ENCODE measurements around the gene MUC5AC. TPM values are rescaled to one million over a fixed set of nuclear protein-coding genes. Genes with fewer than 3 reads are reported as not detected.
"Not testable (repeated sequence)": the region's sequence is repeated elsewhere in the genome, so short reads cannot be mapped to it uniquely, and the experiment has no call there.

The MUC5AC gene
- total RNA-seq, 1 experiment from 2014 or later = not detected

DNA sequence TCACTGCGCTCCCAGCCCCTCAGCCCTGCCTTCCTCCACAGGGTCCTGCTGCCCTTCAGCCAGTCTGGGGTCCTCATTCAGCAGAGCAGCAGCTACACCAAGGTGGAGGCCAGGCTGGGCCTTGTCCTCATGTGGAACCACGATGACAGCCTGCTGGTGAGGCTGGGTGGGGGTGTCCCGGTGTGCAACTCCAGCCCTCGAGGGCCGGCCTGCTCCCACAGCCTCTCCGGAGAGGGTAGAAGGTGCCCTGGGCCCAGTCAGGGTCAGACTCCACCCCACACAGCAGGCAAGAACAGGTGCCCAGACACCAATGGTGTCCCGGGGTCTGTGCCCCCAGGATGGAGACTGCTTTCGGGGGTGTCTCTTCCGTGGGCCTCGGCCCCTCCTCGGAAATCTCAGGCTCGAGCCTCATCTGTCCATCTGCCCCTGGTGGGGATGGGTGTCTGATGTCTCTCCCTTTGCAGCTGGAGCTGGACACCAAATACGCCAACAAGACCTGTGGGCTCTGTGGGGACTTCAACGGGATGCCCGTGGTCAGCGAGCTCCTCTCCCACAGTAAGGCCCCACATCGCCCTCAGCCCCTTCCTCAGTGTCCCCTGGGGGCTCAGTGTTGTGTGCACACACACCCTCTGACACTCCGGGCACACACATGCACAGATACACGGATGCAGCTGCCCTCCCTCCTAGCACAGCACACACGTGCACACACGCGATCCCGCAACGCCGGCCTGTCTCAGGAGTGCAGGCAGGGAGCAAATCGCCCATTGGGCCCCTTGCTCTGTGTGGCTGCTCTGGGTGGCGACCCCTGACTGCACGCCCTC, 4.9 kb downstream of the MUC5AC start:
- no peak for DNase-seq (ENCODE audit: low spot score)

DNA sequence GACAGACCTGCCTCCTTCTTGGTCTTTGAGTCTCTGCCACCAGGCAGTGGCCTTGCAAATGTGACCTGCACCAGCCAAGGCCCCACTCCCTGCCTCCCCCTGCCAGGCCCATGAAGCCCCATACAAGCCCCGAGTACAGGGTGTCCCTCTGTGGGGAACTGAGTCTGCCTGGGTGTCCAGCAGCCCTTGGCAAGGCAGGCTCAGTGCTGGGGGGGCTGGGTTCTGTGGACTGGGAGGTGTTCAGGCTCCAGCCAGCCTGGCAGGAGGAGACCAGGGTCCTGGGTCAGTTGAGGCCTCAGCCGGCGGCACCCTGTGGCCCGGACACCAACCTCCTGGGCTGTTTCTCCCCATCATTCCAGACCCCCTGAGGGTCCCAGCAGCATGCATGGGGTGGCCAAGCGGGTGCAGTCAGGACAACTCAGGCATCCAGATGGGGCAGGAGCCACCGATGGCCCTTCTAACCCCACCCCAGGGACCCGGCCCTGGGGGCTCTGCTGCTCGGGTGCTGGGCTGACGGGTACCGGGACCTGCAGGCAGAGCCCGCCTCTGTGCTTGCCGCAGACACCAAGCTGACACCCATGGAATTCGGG, 5.7 kb downstream of the MUC5AC start:
- no peak for DNase-seq (ENCODE audit: low spot score)

DNA sequence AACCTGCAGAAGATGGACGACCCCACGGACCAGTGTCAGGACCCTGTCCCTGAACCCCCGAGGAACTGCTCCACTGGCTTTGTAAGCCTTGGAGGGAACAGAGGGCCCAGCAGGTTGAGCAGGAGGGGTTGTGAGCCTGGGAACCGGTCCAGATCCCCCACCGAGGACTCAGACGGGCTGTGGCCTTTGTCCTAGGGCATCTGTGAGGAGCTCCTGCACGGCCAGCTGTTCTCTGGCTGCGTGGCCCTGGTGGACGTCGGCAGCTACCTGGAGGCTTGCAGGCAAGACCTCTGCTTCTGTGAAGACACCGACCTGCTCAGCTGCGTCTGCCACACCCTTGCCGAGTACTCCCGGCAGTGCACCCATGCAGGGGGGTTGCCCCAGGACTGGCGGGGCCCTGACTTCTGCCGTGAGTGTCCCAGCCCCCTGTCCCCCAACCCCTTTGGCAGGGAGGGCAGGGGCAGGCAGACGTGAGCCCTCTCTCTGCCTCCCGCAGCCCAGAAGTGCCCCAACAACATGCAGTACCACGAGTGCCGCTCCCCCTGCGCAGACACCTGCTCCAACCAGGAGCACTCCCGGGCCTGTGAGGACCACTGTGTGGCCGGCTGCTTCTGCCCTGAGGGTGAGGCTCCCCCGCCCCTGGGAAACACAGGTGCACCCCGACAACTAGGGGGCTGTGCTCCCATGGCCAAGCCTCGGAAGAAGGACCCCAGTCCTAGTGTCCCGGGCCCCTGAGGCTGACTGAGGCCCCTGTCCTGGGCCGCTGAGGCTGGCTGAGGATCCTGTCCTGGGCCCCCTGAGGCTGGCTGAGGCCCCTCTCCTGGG, 6.4 kb downstream of the MUC5AC start:
- DNase-seq (ENCODE audit: low spot score) = no peak

DNA sequence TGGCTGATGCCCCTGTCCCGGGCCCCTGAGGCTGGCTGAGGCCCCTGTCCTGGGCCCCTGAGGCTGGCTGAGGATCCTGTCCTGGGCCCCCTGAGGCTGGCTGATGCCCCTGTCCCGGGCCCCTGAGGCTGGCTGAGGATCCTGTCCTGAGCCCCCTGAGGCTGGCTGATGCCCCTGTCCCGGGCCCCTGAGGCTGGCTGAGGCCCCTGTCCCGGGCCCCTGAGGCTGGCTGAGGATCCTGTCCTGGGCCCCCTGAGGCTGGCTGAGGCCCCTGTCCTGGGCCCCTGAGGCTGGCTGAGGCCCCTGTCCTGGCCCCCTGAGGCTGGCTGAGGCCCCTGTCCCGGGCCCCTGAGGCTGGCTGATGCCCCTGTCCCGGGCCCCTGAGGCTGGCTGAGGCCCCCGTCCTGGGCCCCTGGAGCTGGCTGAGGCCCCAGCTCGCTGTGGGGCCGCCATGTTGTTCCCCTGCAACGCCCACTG, 7.1 kb downstream of the MUC5AC start:
- DNase-seq (ENCODE audit: low spot score) = not testable (repeated sequence)

DNA sequence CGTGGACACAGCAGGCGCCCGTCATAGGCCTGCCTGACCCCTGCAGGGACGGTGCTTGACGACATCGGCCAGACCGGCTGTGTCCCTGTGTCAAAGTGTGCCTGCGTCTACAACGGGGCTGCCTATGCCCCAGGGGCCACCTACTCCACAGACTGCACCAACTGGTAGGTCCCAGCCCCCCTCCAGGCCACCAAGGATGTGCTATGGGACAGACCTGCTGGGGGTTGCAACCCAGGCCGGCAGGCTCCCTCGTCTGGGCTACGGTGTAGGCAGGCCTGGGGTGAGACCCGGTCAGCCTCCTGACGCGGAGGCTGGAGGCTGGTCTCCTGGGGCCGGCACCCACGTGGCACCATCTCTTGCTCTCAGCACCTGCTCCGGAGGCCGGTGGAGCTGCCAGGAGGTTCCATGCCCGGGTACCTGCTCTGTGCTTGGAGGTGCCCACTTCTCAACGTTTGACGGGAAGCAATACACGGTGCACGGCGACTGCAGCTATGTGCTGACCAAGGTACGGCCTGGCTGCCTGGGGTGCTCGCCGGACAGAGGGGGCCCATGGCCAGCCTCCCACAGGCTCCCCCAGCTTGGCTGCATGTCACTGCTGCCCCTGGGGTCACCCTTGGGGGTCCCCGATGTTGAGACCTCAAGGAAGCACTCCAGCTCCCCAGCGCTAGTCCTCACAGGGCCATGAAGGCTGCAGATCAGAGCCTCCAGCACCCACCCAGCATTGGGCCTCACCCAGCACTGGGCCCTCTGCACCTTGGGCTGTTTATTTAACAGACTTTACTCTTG, 7.7 kb downstream of the MUC5AC start:
- no peak for DNase-seq (ENCODE audit: low spot score)

DNA sequence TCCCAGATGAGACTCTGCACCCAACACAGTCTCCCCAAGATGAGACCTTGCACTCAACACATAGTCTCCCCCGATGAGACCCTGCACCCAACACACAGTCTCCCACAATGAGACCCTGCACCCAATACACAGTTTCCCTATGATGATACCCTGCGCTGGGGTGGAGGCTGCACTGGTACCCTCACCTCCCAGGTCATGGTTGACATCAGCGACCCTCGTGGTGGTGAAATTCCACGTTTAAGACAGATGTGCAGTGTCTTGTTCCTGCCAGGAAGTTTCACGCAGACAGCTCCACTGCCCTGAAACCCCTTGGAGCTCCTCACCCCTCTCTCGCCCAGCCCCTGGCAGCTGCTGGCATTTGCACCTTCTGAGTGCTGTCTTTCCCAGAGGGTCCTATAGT, 9.5 kb downstream of the MUC5AC start:
- DNase-seq (ENCODE audit: low spot score) = no peak

DNA sequence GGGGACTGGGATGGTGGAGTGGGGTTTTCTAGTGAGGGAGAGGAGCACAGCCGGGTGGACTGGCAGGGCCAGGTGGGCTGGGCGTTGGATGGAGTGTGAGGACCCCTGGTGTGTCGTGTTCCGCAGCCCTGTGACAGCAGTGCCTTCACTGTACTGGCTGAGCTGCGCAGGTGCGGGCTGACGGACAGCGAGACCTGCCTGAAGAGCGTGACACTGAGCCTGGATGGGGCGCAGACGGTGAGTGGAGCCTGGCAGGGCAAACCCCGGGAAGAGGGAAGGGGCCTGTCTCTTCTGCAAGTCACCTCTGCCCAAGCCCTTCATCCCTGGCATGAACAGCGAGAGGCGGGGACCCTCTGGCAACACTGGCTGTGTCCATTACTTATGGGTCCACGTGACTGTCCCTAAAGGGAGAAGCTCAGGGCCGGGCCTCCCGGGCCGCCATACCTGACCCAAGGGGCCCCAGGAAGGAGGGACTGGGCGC, 10.0 kb downstream of the MUC5AC start:
- DNase-seq (ENCODE audit: low spot score) = no peak

DNA sequence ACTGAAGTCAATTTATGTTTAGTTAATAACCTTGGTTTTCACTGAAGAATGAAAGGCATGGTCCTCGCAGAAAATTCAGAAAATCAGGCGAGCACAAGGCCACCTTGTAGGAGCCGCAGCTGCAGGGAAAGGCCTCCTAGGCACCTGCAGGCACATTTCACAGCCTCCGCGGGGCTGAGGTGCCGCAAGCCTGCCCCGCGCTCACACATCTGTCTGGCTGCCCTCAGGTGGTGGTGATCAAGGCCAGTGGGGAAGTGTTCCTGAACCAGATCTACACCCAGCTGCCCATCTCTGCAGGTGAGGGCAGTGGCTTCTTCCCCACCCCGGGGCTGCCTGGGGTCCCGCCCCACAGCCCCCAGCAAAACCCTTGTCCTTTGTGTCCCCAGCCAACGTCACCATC, 10.5 kb downstream of the MUC5AC start:
- DNase-seq (ENCODE audit: low spot score) = no peak

DNA sequence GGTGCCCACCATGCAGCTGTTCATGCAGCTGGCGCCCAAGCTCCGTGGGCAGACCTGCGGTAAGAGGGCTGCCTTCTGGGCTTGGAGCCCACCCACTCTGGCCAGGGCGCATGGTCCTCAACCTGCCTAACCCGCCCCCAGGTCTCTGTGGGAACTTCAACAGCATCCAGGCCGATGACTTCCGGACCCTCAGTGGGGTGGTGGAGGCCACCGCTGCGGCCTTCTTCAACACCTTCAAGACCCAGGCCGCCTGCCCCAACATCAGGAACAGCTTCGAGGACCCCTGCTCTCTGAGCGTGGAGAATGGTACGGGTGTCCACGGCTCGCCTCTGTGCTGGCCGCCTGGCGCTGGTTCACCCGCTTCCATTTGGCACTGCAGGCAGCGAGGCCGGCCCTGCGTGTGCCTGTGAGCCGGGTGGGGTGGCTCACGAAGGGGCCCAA, 11.0 kb downstream of the MUC5AC start:
- DNase-seq (ENCODE audit: low spot score) = no peak

DNA sequence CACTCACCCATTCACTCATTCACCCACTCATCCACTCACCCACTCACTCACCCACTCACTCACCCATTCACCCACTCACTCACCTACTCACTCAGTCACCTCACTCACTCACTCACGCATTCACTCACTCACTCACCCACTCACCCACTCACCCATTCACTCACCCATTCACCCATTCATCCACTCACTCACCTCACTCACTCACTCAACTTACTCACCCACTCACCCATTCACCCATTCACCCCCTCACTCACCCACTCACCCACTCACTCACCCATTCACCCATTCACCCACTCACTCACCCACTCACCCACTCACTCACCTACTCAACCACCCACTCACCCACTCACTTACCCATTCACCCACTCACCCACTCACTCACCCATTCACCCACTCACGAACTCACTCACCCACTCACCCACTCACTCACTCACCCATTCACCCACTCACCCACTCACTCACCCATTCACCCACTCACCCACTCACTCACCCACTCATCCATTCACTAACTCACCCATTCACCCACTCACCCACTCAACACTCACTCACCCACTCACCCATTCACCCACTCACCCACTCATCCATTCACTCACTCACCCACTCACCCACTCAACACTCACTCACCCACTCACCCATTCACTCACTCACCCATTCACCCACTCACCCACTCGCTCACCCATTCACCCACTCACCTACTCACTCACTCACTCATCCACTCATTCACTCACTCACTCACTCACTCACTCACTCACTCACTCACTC, 13.7 kb downstream of the MUC5AC start:
- DNase-seq (ENCODE audit: low spot score) = no peak

DNA sequence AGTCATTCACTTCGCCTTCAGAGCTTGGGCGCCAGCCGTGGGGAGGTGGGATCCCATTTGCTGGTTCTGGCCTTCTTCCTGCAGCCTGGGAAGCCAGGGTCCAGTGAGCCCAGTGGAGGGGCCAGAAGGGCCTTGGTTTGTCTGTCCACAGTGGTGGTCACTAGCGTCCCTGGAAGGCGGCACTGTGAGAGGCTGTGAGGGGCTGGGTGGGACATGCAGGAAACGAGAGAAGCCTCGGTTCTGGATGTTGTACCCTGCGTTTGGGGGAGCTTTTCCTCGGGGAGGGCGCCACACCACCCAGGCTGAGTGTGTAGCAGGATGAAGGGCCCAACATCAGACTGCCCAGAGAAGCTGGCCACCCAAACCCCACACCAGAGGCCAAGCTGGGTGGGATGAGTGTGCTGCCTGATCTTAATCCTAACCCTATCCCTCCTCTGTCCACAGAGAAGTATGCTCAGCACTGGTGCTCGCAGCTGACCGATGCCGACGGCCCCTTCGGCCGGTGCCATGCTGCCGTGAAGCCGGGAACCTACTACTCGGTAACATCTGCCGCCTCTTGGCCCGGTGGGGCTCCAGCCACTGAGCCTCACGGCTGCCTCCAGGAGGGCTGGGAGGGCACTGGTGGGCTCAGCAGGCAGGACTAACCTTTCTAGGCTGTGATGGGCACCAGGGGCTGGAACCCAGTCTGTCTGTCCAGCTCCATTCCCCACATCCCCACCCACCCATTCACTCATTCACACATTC, 14.4 kb downstream of the MUC5AC start:
- DNase-seq (ENCODE audit: low spot score) = no peak

DNA sequence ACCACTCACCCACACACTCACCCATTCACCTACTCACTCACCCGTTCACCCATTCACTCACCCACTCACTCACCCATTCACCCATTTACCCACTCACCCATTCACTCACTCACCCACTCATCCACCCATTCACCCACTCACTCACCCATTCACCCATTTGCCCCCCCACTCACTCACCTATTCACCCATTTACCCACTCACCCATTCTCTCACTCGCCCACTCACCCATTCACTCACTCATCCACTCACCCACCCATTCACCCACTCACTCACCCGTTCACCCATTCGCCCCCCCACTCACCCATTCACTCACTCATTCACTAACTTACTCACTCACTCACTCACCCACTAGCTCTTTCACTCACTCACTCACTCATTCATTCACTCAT, 15.0 kb downstream of the MUC5AC start:
- DNase-seq (ENCODE audit: low spot score) = no peak

DNA sequence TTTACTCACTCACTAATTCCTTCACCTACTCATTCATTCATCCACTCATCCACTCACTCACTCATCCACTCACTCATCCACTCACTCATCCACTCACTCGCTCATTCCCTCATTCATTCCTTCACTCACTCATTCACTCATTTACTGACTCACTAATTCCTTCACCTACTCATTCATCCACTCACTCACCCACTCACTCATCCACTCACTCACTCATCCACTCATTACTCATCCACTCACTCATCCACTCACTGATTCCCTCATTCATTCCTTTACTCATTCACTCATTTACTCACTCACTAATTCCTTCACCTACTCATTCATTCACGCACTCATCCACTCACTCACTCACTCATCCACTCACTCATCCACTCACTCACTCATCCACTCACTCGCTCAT, 15.6 kb downstream of the MUC5AC start:
- not testable (repeated sequence) for DNase-seq (ENCODE audit: low spot score)

DNA sequence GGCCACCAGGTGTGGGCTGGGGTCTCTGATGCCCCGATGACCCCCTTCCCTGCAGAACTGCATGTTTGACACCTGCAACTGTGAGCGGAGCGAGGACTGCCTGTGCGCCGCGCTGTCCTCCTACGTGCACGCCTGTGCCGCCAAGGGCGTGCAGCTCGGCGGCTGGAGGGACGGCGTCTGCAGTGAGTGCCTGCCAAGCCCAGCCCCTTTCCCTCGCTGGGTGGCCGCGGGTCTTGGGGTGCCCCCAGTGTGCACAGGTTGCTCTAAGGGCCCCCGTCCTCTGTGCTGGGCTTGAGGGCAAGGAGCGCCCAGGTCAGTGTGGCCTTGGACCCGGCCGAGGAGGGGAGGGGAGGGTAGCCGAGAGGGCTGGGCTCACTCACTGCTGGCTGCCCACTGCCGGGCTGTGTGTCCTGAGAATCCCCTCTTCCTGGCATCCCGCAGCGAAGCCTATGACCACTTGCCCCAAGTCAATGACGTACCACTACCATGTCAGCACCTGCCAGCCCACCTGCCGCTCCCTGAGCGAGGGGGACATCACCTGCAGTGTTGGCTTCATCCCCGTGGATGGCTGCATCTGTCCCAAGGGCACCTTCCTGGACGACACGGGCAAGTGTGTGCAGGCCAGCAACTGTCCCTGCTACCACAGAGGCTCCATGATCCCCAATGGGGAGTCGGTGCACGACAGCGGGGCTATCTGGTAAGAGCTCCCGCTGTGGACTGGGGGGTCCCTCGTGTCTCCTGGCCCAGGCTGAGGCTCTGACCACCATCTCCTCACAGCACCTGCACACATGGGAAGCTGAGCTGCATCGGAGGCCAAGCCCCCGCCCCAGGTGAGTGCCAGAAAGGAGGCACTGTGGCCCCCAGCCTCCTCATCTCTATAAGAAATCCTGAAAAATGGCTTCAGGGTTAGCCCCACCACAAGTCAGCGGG, 17.0 kb downstream of the MUC5AC start:
- no peak for DNase-seq (ENCODE audit: low spot score)

DNA sequence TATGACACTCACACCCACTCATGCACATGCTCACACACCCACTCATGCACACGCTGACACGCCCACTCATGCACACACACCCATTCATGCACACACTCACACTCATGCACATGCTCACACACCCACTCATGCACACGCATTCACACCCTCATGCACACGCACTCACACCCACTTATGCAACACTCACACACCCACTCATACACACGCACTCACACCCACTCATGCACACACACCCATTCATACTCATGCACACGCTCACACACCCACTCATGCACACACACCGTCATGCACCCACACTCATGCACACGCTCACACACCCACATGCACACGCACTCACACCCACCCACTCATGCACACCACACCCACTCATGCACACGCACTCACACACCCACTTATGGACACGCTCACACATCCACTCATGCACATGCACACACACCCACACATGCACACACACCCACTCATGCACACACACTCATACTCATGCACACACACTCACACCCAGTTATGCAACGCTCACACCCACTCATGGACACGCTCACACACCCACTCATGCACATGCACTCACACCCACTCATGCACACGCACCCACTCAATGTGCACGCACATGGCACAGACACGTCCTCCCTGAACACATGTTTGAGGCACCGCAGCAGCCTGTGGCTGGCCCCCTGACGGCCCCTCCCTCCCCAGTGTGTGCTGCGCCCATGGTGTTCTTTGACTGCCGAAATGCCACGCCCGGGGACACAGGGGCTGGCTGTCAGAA, 17.9 kb downstream of the MUC5AC start:
- DNase-seq (ENCODE audit: low spot score) = no peak

DNA sequence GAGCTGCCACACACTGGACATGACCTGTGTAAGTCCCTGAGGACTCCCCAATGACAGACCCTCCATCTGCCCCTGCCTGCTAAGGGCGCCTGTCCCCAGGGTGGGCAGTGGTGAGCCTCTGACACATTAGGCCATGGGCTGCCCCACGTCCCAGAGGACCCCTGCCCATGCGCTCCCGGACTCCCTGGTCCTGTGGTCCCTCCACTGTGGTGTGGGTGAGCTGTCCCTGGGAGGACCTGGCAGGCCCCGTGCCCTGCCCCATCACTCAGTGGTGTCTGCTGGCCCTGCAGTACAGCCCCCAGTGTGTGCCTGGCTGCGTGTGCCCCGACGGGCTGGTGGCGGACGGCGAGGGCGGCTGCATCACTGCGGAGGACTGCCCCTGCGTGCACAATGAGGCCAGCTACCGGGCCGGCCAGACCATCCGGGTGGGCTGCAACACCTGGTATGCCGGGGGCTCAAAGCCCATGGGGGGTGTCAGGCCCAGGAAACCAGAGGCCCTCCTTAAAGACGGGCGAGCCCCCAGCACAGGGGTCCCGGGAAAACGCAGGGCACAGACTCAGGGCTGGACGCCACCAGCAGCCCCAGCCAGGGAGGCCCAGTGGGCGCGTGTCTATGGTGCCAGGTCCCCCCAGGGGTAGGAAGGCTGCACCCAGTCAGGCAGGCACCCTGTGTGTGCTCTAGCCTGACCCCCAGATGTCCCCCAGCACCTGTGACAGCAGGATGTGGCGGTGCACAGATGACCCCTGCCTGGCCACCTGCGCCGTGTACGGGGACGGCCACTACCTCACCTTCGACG, 18.7 kb downstream of the MUC5AC start:
- DNase-seq (ENCODE audit: low spot score) = no peak

DNA sequence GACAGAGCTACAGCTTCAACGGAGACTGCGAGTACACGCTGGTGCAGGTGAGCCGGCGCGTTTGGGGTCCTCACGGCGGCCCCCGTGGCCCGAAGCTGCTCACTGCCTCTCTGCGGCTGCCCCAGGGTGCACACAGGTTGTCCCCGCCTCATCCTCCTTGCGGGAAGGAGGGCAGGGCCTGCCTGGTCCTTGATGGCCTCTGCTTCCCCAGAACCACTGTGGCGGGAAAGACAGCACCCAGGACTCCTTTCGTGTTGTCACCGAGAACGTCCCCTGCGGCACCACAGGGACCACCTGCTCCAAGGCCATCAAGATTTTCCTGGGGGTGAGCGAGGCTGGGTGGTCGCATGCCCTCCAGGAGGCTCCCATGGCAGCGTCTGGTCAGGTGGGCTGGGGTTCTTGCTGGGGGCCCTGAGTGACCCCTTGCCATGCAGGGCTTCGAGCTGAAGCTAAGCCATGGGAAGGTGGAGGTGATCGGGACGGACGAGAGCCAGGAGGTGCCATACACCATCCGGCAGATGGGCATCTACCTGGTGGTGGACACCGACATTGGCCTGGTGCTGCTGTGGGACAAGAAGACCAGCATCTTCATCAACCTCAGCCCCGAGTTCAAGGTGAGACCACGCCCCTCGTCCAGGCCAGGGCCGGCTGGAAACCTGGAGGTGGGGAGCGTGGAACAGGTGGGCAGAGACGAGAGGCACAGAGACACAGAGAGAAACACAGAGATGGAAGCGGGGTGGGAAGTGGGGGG, 19.4 kb downstream of the MUC5AC start:
- no peak for DNase-seq (ENCODE audit: low spot score)

Measured in A172 (cell line).